ENCODE measurements around the gene CCNL2. TPM values are rescaled to one million over a fixed set of nuclear protein-coding genes. Genes with fewer than 3 reads are reported as not detected.
A peak's percentile ranks its signal among the peaks of the same experiment; 100 is the strongest.
"Not testable (repeated sequence)": the region's sequence is repeated elsewhere in the genome, so short reads cannot be mapped to it uniquely, and the experiment has no call there.

The CCNL2 gene
- total RNA-seq, 4 donors from 2014 or later = 35.0 to 91.1 (median 43.7) TPM

- ATAC-seq = peak; percentile 97 to 98
- in situ Hi-C loops (cut with MboI; ENCODE audit: low sequenced_read_pairs in 4 of 4) = no loop called here
Observed at GRCh38 chr1:1406821-1407635, 7.9 kb upstream of the CCNL2 start, which contains the start of gene MRPL20. TSS of gene MRPL20 (minus strand) at chr1:1407293. CDS start at chr1:1407217, 76 bp downstream.

GRCh38 chr1:1406101-1406820, 7.1 kb upstream of the CCNL2 start:
- no peak for ATAC-seq
- intact Hi-C loops (cut with DNase I; ENCODE audit: low total_unique reads) (loop anchor here (2.0 kb wide), 1 partner anchor 133 kb away; the partner anchor contains the start of gene UBE2J2), in situ Hi-C loops (cut with MboI; ENCODE audit: low sequenced_read_pairs in 4 of 4) (no loop called here)
- peaks cover 35 to 36% of the 10 kb centered on the region in 2 donors for H3K4me1 ChIP-seq
- TF ChIP-seq CTCF (IDR thresholded peaks at IDR 0.05 in 4 of 5, conservative IDR thresholded peaks at IDR 0.05 in 1 of 5) (no peak), POLR2A (IDR thresholded peaks at IDR 0.05) (no peak)
- H3K4me3 ChIP-seq = peak overlapping the region; percentile 85 to 100 (median 93)
- DNase-seq = no peak
- H3K27ac ChIP-seq = peak overlapping the region; percentile 79 to 95 (median 84)
- no peaks in the 10 kb centered on the region for H3K9me3 ChIP-seq
- H3K27me3 ChIP-seq = no peaks in the 10 kb centered on the region
- peaks cover 0 to 19% of the 10 kb centered on the region in 2 donors for H3K36me3 ChIP-seq

More at GRCh38 chr1:1406821-1407635, 7.9 kb upstream of the CCNL2 start, which contains the start of gene MRPL20:
- Histone ChIP-seq H3K4me1 (peaks cover 35% of the 10 kb centered on the region in 2 donors), H3K27me3 (no peaks in the 10 kb centered on the region), H3K27ac (peak within 1 kb of the TSS; percentile 79 to 95 (median 84)), H3K9me3 (no peaks in the 10 kb centered on the region), H3K36me3 (peaks cover 0 to 15% of the 10 kb centered on the region in 2 donors), H3K4me3 (peak within 1 kb of the TSS; percentile 85 to 100 (median 93))
- peak; percentile 62 to 86 for TF ChIP-seq POLR2A (IDR thresholded peaks at IDR 0.05)
- TF ChIP-seq CTCF (IDR thresholded peaks at IDR 0.05 in 4 of 5, conservative IDR thresholded peaks at IDR 0.05 in 1 of 5) = no peak
- peak; percentile 91 to 93 for DNase-seq
- intact Hi-C loops (cut with DNase I; ENCODE audit: low total_unique reads) = loop anchor here (1.0 to 2.0 kb wide), 3 partner anchors 8 to 134 kb away; partner anchors contain the start of genes AURKAIP1, CCNL2 and UBE2J2

- no peak overlapping the region for H3K27ac ChIP-seq
- TF ChIP-seq CTCF (IDR thresholded peaks at IDR 0.05 in 4 of 5, conservative IDR thresholded peaks at IDR 0.05 in 1 of 5) = no peak
- TF ChIP-seq POLR2A (IDR thresholded peaks at IDR 0.05) = no peak
- H3K4me1 ChIP-seq = peaks cover 38 to 43% of the 10 kb centered on the region in 2 donors
- no peak overlapping the region for H3K4me3 ChIP-seq
- in situ Hi-C loops (cut with MboI; ENCODE audit: low sequenced_read_pairs in 4 of 4) (no loop called here), intact Hi-C loops (cut with DNase I; ENCODE audit: low total_unique reads) (no loop called here)
- DNase-seq (no peak), ATAC-seq (no peak)
- H3K27me3 ChIP-seq = no peaks in the 10 kb centered on the region
- peaks cover 0 to 28% of the 10 kb centered on the region in 2 donors for H3K36me3 ChIP-seq
- H3K9me3 ChIP-seq = no peaks in the 10 kb centered on the region
Observed at GRCh38 chr1:1403653-1404052, 4.5 kb upstream of the CCNL2 start.

- H3K9me3 ChIP-seq; intact Hi-C loops (cut with DNase I; ENCODE audit: low total_unique reads); ATAC-seq; H3K4me3 ChIP-seq; H3K27me3 ChIP-seq; in situ Hi-C loops (cut with MboI; ENCODE audit: low sequenced_read_pairs in 4 of 4); DNase-seq: not testable (repeated sequence)
- H3K27ac ChIP-seq = peak overlapping the region in 1 of 4 donors; percentile 60
- peaks cover 0 to 31% of the 10 kb centered on the region in 2 donors for H3K36me3 ChIP-seq
- peaks cover 35 to 42% of the 10 kb centered on the region in 2 donors for H3K4me1 ChIP-seq
Observed at GRCh38 chr1:1402901-1403392, 3.8 kb upstream of the CCNL2 start.
